Endothelial cell (in vitro differentiated cells): ENCODE measurements around the gene SHISAL2B. TPM values are rescaled to one million over a fixed set of nuclear protein-coding genes. Genes with fewer than 3 reads are reported as not detected.
"Not testable (repeated sequence)": the region's sequence is repeated elsewhere in the genome, so short reads cannot be mapped to it uniquely, and the experiment has no call there.

Source experiments
- DNase-seq: peaks from one replicate; pipeline ENCODE4 v3.0.0; 2021; ENCODE audit warnings: low spot score
- H3K27ac Mint-ChIP-seq: one replicate; pipeline ENCODE4 v1.8.0; 2021; ENCODE audit warnings: mixed read lengths, inconsistent platforms; ENCODE audit not compliant: unreplicated experiment
- H3K27me3 Mint-ChIP-seq: one replicate; pipeline ENCODE4 v1.8.0; 2021; ENCODE audit warnings: mild to moderate bottlenecking, moderate library complexity, mixed read lengths, inconsistent platforms; ENCODE audit not compliant: unreplicated experiment
- H3K36me3 Mint-ChIP-seq: one replicate; pipeline ENCODE4 v1.8.0; 2021; ENCODE audit warnings: mild to moderate bottlenecking, low read depth, mixed read lengths, inconsistent platforms; ENCODE audit not compliant: unreplicated experiment
- H3K4me1 Mint-ChIP-seq: one replicate; pipeline ENCODE4 v1.8.0; 2021; ENCODE audit warnings: mild to moderate bottlenecking, mixed read lengths, inconsistent platforms; ENCODE audit not compliant: unreplicated experiment
- H3K4me3 Mint-ChIP-seq: one replicate; pipeline ENCODE4 v1.8.0; 2021; ENCODE audit warnings: mild to moderate bottlenecking, mixed read lengths, inconsistent platforms; ENCODE audit not compliant: unreplicated experiment
- H3K9me3 Mint-ChIP-seq: one replicate; pipeline ENCODE4 v1.8.0; 2021; ENCODE audit warnings: mixed read lengths, inconsistent platforms; ENCODE audit not compliant: unreplicated experiment
- CTCF ChIP-seq: fragments of 200-600 bp; sonication (generic); IDR thresholded peaks from one replicate; pipeline ENCODE4 v1.5.0; 2021; ENCODE audit warnings: antibody characterized with exemption; ENCODE audit not compliant: unreplicated experiment
- total RNA-seq: library from RNA; stranded (reverse); fragmentation: NEBNext Ultra II Directional; extraction: Animal tissue kit (Norgen Biotek cat#: 25700); gene quantifications from one replicate; pipeline ENCODE4 v1.2.1, GENCODE V29; 2021; ENCODE audit not compliant: unreplicated experiment

Gene SHISAL2B
- total RNA-seq, 1 donor from 2014 or later = 1.4 TPM

GRCh38 chr5:64688965-64689364 is 1.3 kb upstream of the SHISAL2B start:
- Mint-ChIP-seq H3K27me3 (peaks cover 6% of the 10 kb centered on the region), H3K4me3 (no peak overlapping the region), H3K9me3 (no peaks in the 10 kb centered on the region), H3K27ac (no peak overlapping the region), H3K36me3 (no peaks in the 10 kb centered on the region), H3K4me1 (peaks cover 16% of the 10 kb centered on the region)
- DNase-seq = no peak
- no peak for TF ChIP-seq CTCF

- H3K9me3 Mint-ChIP-seq = no peaks in the 10 kb centered on the region
- peaks cover 6% of the 10 kb centered on the region for H3K27me3 Mint-ChIP-seq
- H3K27ac Mint-ChIP-seq = no peak overlapping the region
- peak overlapping the region; percentile 89 for H3K4me3 Mint-ChIP-seq
- no peak for TF ChIP-seq CTCF
- peaks cover 16% of the 10 kb centered on the region for H3K4me1 Mint-ChIP-seq
- DNase-seq = no peak
- no peaks in the 10 kb centered on the region for H3K36me3 Mint-ChIP-seq
These were observed 243 bp upstream of the SHISAL2B start for GRCh38 chr5:64690104-64690416.

GRCh38 chr5:64691291-64691690 is 988 bp downstream of the SHISAL2B start:
- Mint-ChIP-seq H3K4me3 (peak overlapping the region; percentile 56), H3K36me3 (peaks cover 2% of the 10 kb centered on the region), H3K9me3 (no peaks in the 10 kb centered on the region), H3K27me3 (peaks cover 6% of the 10 kb centered on the region), H3K4me1 (peaks cover 16% of the 10 kb centered on the region), H3K27ac (no peak overlapping the region)
- no peak for TF ChIP-seq CTCF
- no peak for DNase-seq

GRCh38 chr5:64693636-64694035 is 3.3 kb downstream of the SHISAL2B start:
- no peak overlapping the region for H3K4me3 Mint-ChIP-seq
- peaks cover 13% of the 10 kb centered on the region for H3K36me3 Mint-ChIP-seq

GRCh38 chr5:64696414-64696813 is 6.1 kb downstream of the SHISAL2B start:
- peaks cover 13% of the 10 kb centered on the region for H3K36me3 Mint-ChIP-seq
- DNase-seq, H3K4me3 Mint-ChIP-seq, H3K27ac Mint-ChIP-seq, H3K27me3 Mint-ChIP-seq, H3K9me3 Mint-ChIP-seq, H3K4me1 Mint-ChIP-seq: not testable (repeated sequence)

More at GRCh38 chr5:64693636-64694035, 3.3 kb downstream of the SHISAL2B start:
- H3K4me1 Mint-ChIP-seq = peaks cover 16% of the 10 kb centered on the region
- no peak for DNase-seq
- TF ChIP-seq CTCF = no peak
- peaks cover 8% of the 10 kb centered on the region for H3K27me3 Mint-ChIP-seq
- H3K27ac Mint-ChIP-seq = no peak overlapping the region
- H3K9me3 Mint-ChIP-seq = no peaks in the 10 kb centered on the region

- DNase-seq = no peak
- no peak for TF ChIP-seq CTCF
- no peak overlapping the region for H3K4me3 Mint-ChIP-seq
- H3K4me1 Mint-ChIP-seq = peaks cover 17% of the 10 kb centered on the region
- no peaks in the 10 kb centered on the region for H3K9me3 Mint-ChIP-seq
- H3K27me3 Mint-ChIP-seq = peaks cover 2% of the 10 kb centered on the region
- H3K36me3 Mint-ChIP-seq = peaks cover 13% of the 10 kb centered on the region
- no peak overlapping the region for H3K27ac Mint-ChIP-seq
These were observed 10.5 kb downstream of the SHISAL2B start for GRCh38 chr5:64700765-64701164.

- H3K9me3 Mint-ChIP-seq, H3K4me3 Mint-ChIP-seq, H3K27me3 Mint-ChIP-seq, DNase-seq, H3K36me3 Mint-ChIP-seq, H3K27ac Mint-ChIP-seq: not testable (repeated sequence)
- peaks cover 24% of the 10 kb centered on the region for H3K4me1 Mint-ChIP-seq
These were observed 15.8 kb downstream of the SHISAL2B start for GRCh38 chr5:64706074-64706473.
